GM10266 (cell line): ENCODE data around the gene PARP8.
"Not testable (repeated sequence)": the region's sequence is repeated elsewhere in the genome, so short reads cannot be mapped to it uniquely, and the experiment has no call there.

Experiments
- DNase-seq: peaks from one replicate; pipeline ENCODE4 v3.0.0; 2012; ENCODE audit errors: extremely low spot score
- CTCF ChIP-seq: IDR thresholded peaks from 2 replicates; pipeline ENCODE4 v1.5.1; 2012; ENCODE audit warnings: mild to moderate bottlenecking, low read depth; ENCODE audit not compliant: control insufficient read depth, insufficient read depth; ENCODE audit errors: missing control alignments

Gene PARP8

GRCh38 chr5:50807661-50808060, 141.2 kb downstream of the PARP8 start:
- no peak for TF ChIP-seq CTCF
- DNase-seq, result no peak

GRCh38 chr5:50808406-50808805, 142.0 kb downstream of the PARP8 start:
- no peak for TF ChIP-seq CTCF
- no peak for DNase-seq

- DNase-seq, result not testable (repeated sequence)
These were observed 145.3 kb downstream of the PARP8 start for GRCh38 chr5:50811746-50812145.

GRCh38 chr5:50813691-50814090, 147.3 kb downstream of the PARP8 start:
- DNase-seq, result no peak
- no peak for TF ChIP-seq CTCF

- DNase-seq, result no peak
- TF ChIP-seq CTCF, result no peak
These were observed 148.1 kb downstream of the PARP8 start for GRCh38 chr5:50814556-50814955.

- no peak for TF ChIP-seq CTCF
- DNase-seq, result no peak
These were observed 155.6 kb downstream of the PARP8 start for GRCh38 chr5:50822046-50822445.

GRCh38 chr5:50822761-50823160, 156.3 kb downstream of the PARP8 start:
- TF ChIP-seq CTCF, result no peak
- no peak for DNase-seq

- no peak for DNase-seq
- no peak for TF ChIP-seq CTCF
These were observed 157.1 kb downstream of the PARP8 start for GRCh38 chr5:50823568-50823967.
